K562 (cell line): ENCODE measurements around the gene ING4. TPM values are rescaled to one million over a fixed set of nuclear protein-coding genes. Genes with fewer than 3 reads are reported as not detected.
A peak's percentile ranks its signal among the peaks of the same experiment; 100 is the strongest.

Source experiments
- BACH1 ChIP-seq: fragments of 200-800 bp; sonication (Bioruptor generic); IDR thresholded peaks from 2 replicates; pipeline ENCODE4 v1.6.1; 2016; ENCODE audit warnings: missing genetic modification characterization, missing compliant biosample characterization
- BRD9 ChIP-seq: fragments of 450-650 bp; IDR thresholded peaks from 2 replicates; pipeline ENCODE4 v1.6.1; 2018; ENCODE audit warnings: low read depth; ENCODE audit not compliant: partially characterized antibody
- DNMT1 ChIP-seq: fragments of 450-650 bp; IDR thresholded peaks from 2 replicates; pipeline ENCODE4 v1.6.1; 2016; ENCODE audit warnings: antibody characterized with exemption, mild to moderate bottlenecking
- ELF2 ChIP-seq: fragments of 250-450 bp; sonication (Bioruptor Pico); IDR thresholded peaks from 2 replicates; pipeline ENCODE4 v1.5.0; 2021; ENCODE audit warnings: mild to moderate bottlenecking
- ELF4 ChIP-seq: fragments of 450-650 bp; formaldehyde crosslinking; IDR thresholded peaks from 2 replicates; pipeline ENCODE4 v1.4.0; 2022; ENCODE audit warnings: missing genetic modification characterization
- FIP1L1 ChIP-seq: fragments of 200-400 bp; formaldehyde crosslinking; IDR thresholded peaks from 2 replicates; pipeline ENCODE4 v1.6.1; 2018; ENCODE audit warnings: mild to moderate bottlenecking, low read depth, low read length; ENCODE audit not compliant: poor library complexity, severe bottlenecking
- HDAC2 ChIP-seq: fragments of 450-650 bp; IDR thresholded peaks from 2 replicates; pipeline ENCODE4 v1.6.1; 2016; ENCODE audit warnings: mild to moderate bottlenecking
- KDM5B ChIP-seq: fragments of 200-600 bp; sonication (generic); IDR thresholded peaks from 2 replicates; pipeline ENCODE4 v1.6.1; 2012; ENCODE audit warnings: low read depth, mild to moderate bottlenecking, moderate library complexity, low read length, control low read depth, inconsistent platforms; ENCODE audit not compliant: insufficient replicate concordance
- MIER1 ChIP-seq: fragments of 450-650 bp; IDR thresholded peaks from 2 replicates; pipeline ENCODE4 v1.6.1; 2016; ENCODE audit warnings: antibody characterized with exemption, mild to moderate bottlenecking, low read depth
- PHF8 ChIP-seq: fragments of 200-600 bp; sonication (generic); IDR thresholded peaks from 2 replicates; pipeline ENCODE4 v1.6.1; 2012; ENCODE audit warnings: mixed run types, mild to moderate bottlenecking, inconsistent platforms, low read length, moderate library complexity, borderline replicate concordance
- SMAD4 ChIP-seq: fragments of 250-450 bp; sonication (Bioruptor Pico); conservative IDR thresholded peaks from 2 replicates; pipeline ENCODE4 v1.8.0; 2021; ENCODE audit warnings: inconsistent platforms, mild to moderate bottlenecking, moderate library complexity
- TAF1 ChIP-seq: IDR thresholded peaks from 2 replicates; pipeline ENCODE4 v1.6.1; 2011; ENCODE audit warnings: mild to moderate bottlenecking, low read length, moderate library complexity; ENCODE audit not compliant: insufficient read depth, control insufficient read depth, severe bottlenecking; ENCODE audit errors: extremely low read depth
- TARDBP ChIP-seq: fragments of 450-650 bp; IDR thresholded peaks from 2 replicates; pipeline ENCODE4 v1.6.1; 2016
- TOE1 ChIP-seq, 2 experiments: fragments of 450-650 bp in 1 of 2; sonication (generic) in 1 of 2; formaldehyde crosslinking in 1 of 2; IDR thresholded peaks; 2 replicates each; pipeline versions ENCODE4 v1.7.1 to v1.8.0; 2016 to 2022; ENCODE audit warnings: borderline replicate concordance in 2 of 2, mild to moderate bottlenecking in 2 of 2, antibody characterized with exemption in 1 of 2, inconsistent platforms in 1 of 2, low read depth in 1 of 2, missing genetic modification reagents in 1 of 2, moderate library complexity in 1 of 2
- ZBTB7A ChIP-seq: IDR thresholded peaks from 2 replicates; pipeline ENCODE4 v1.6.1; 2011; ENCODE audit warnings: low read depth, mild to moderate bottlenecking, low read length, moderate library complexity, borderline replicate concordance; ENCODE audit not compliant: control insufficient read depth
- ZNF395 ChIP-seq: fragments of 200-800 bp; sonication (Bioruptor generic); IDR thresholded peaks from 2 replicates; pipeline ENCODE4 v1.6.1; 2017; ENCODE audit warnings: missing genetic modification characterization, missing compliant biosample characterization
- ZNF407 ChIP-seq: fragments of 450-650 bp; IDR thresholded peaks from 2 replicates; pipeline ENCODE4 v1.6.1; 2016; ENCODE audit warnings: low read depth
- polyA plus RNA-seq, 8 experiments: library from polyadenylated mRNA; depleted of rRNA in 4 of 8; stranded (reverse) in 5 of 8; unstranded in 3 of 8; fragments of >200 nt; fragmentation: Nextera tagmentation in 2 of 8; fragmentation: Illumina TruSeq in 1 of 8; extraction: Ambion mirVana in 2 of 8; extraction: Trizol in 1 of 8; gene quantifications; 2 replicates each; pipeline versions ENCODE4 v1.2.1 to v1.2.3, GENCODE V29; 2011 to 2014; ENCODE audit warnings: inconsistent platforms in 1 of 8, missing spikeins in 1 of 8
- total RNA-seq, 7 experiments: library from RNA; depleted of rRNA in 6 of 7; stranded (reverse); fragments of >200 nt in 6 of 7; fragmentation: Illumina TruSeq in 2 of 7; extraction: Trizol in 2 of 7; gene quantifications; 2 replicates each; pipeline versions ENCODE4 v1.2.1 to v1.2.3, GENCODE V29; 2011 to 2021; ENCODE audit warnings: low replicate concordance in 1 of 7

Gene ING4
- total and polyA plus RNA-seq, 9 of the 15 experiments (the other 6 are each of a cell fraction or from before 2014, with no cell fraction given), result 6.6 to 30.2 (median 15.7) TPM

GRCh38 chr12:6613015-6613775 is 49.7 kb downstream of the ING4 start (continued):
- TF ChIP-seq PHF8 (peak; percentile 41; the same call in 1 of the 2 replicates), ZNF407 (0 out of 2 replicates have a peak, but pooled peaks have one; percentile 31), ELF4 (CRISPR knock-in tag) (0 out of 2 replicates have a peak, but pooled peaks have one; percentile 67), HDAC2 (peak; percentile 32; the same call in 1 of the 2 replicates), ELF2 (CRISPR knock-in tag) (no peak), DNMT1 (no peak), SMAD4 (CRISPR knock-in tag) (peak; percentile 31; the same call in 1 of the 2 replicates), BACH1 (tag) (peak; percentile 72), ZBTB7A (0 out of 2 replicates have a peak, but pooled peaks have one; percentile 15), FIP1L1 (no peak), TARDBP (peak; percentile 95), ZNF395 (peak; percentile 88; the same call in 1 of the 2 replicates), KDM5B (peak; percentile 23), TOE1 (IDR thresholded peaks at IDR 0.05; ENCODE audit: borderline replicate concordance) (peak; percentile 60; the same call in 1 of the 2 replicates), TOE1 (CRISPR knock-in tag; IDR thresholded peaks at IDR 0.05; ENCODE audit: borderline replicate concordance, low read depth) (no peak), BRD9 (peak; percentile 80), MIER1 (0 out of 2 replicates have a peak, but pooled peaks have one; percentile 25), TAF1 (peak; percentile 32)
